HepG2 (cell line): Measurements from ENCODE around the gene PDE2A.

ENCODE experiments used
- CTCF ChIP-seq: sonication (generic); formaldehyde crosslinking; IDR thresholded peaks from 2 replicates; pipeline ENCODE4 v1.5.0; 2020; ENCODE audit warnings: mild to moderate bottlenecking, missing genetic modification reagents, moderate library complexity
- ONECUT2 ChIP-seq: sonication (generic); formaldehyde crosslinking; IDR thresholded peaks from 2 replicates; pipeline ENCODE4 v1.4.0; 2020; ENCODE audit warnings: missing genetic modification reagents
- POLR2A ChIP-seq, 2 experiments: IDR thresholded peaks; 2 replicates each; pipeline ENCODE4 v1.6.1; 2011; ENCODE audit warnings: low read depth in 2 of 2, low read length in 2 of 2, mild to moderate bottlenecking in 1 of 2, moderate library complexity in 1 of 2; ENCODE audit not compliant: insufficient read depth in 1 of 2
- POLR2AphosphoS5 ChIP-seq: IDR thresholded peaks from 2 replicates; pipeline ENCODE4 v1.6.1; 2012; ENCODE audit warnings: low read depth, low read length
- SALL2 ChIP-seq: sonication (generic); formaldehyde crosslinking; IDR thresholded peaks from 2 replicates; pipeline ENCODE4 v1.8.1; 2023; ENCODE audit warnings: mild to moderate bottlenecking, missing genetic modification reagents, inconsistent platforms
- SRF ChIP-seq: IDR thresholded peaks from 2 replicates; pipeline ENCODE4 v1.6.1; 2011; ENCODE audit warnings: mild to moderate bottlenecking, low read depth, low read length, moderate library complexity
- ZNF317 ChIP-seq: sonication (generic); formaldehyde crosslinking; IDR thresholded peaks from 2 replicates; pipeline ENCODE4 v1.5.0; 2020; ENCODE audit warnings: mild to moderate bottlenecking, missing genetic modification reagents

- TF ChIP-seq POLR2A (IDR thresholded peaks at IDR 0.05; ENCODE audit: insufficient read depth in 1 of 2, low read depth in 2 of 2, low read length in 2 of 2) (no peak), ONECUT2 (no peak), SALL2 (CRISPR knock-in tag) (no peak), SRF (no peak), ZNF317 (no peak), CTCF (CRISPR knock-in tag) (no peak), POLR2AphosphoS5 (no peak)
Measured at GRCh38 chr11:72624496-72625201, 49.6 kb downstream of the PDE2A start.
